ENCODE results near the gene TMEM40.
"Not testable (repeated sequence)": the region's sequence is repeated elsewhere in the genome, so short reads cannot be mapped to it uniquely, and the experiment has no call there.

Gene TMEM40

GRCh38 chr3:12737319-12737718 lies 21.7 kb downstream of the TMEM40 start:
- in situ Hi-C loops (cut with HindIII; ENCODE audit: low pct_unique_long_range_greater_than_20kb, low sequenced_read_pairs), result no loop called here
- no peak for TF ChIP-seq JUND (IDR thresholded peaks at IDR 0.05; ENCODE audit: low read depth)
- no peak for DNase-seq (ENCODE audit: low read depth in 1 of 2, low spot score in 1 of 2)

GRCh38 chr3:12734960-12735359 lies 24.1 kb downstream of the TMEM40 start:
- DNase-seq (ENCODE audit: low read depth in 1 of 2, low spot score in 1 of 2), result no peak
- no peak for TF ChIP-seq JUND (IDR thresholded peaks at IDR 0.05; ENCODE audit: low read depth)
- in situ Hi-C loops (cut with HindIII; ENCODE audit: low pct_unique_long_range_greater_than_20kb, low sequenced_read_pairs), result no loop called here

DNA sequence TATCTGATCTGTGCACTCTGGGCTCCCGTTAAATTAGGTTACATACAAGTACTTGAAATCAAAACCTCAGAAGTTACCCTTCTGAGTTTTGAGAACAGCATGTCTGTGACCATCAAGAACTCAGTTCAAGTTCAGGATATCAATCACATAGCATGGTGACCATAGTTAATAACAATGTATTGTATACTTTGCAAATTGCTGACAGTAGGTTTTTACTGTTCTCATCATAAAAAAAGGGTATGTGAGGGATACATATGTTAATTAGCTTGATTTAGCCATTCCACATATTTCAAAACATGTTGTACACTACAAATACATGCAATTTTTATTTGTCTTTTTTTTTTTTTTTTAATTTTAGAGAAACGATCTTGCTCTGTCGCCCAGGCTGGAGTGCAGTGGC lies 25.5 kb downstream of the TMEM40 start:
- no peak for TF ChIP-seq JUND (IDR thresholded peaks at IDR 0.05; ENCODE audit: low read depth)
- no peak for DNase-seq (ENCODE audit: low read depth in 1 of 2, low spot score in 1 of 2)
- in situ Hi-C loops (cut with HindIII; ENCODE audit: low pct_unique_long_range_greater_than_20kb, low sequenced_read_pairs), result no loop called here

GRCh38 chr3:12730506-12731242 lies 28.4 kb downstream of the TMEM40 start:
- in situ Hi-C loops (cut with HindIII; ENCODE audit: low pct_unique_long_range_greater_than_20kb, low sequenced_read_pairs), result no loop called here
- TF ChIP-seq JUND (IDR thresholded peaks at IDR 0.05; ENCODE audit: low read depth), result no peak
- DNase-seq (ENCODE audit: low read depth in 1 of 2, low spot score in 1 of 2), result no peak

GRCh38 chr3:12729051-12729651 lies 29.9 kb downstream of the TMEM40 start:
- no peak for DNase-seq (ENCODE audit: low read depth in 1 of 2, low spot score in 1 of 2)
- in situ Hi-C loops (cut with HindIII; ENCODE audit: low pct_unique_long_range_greater_than_20kb, low sequenced_read_pairs), result no loop called here
- TF ChIP-seq JUND (IDR thresholded peaks at IDR 0.05; ENCODE audit: low read depth), result no peak

DNA sequence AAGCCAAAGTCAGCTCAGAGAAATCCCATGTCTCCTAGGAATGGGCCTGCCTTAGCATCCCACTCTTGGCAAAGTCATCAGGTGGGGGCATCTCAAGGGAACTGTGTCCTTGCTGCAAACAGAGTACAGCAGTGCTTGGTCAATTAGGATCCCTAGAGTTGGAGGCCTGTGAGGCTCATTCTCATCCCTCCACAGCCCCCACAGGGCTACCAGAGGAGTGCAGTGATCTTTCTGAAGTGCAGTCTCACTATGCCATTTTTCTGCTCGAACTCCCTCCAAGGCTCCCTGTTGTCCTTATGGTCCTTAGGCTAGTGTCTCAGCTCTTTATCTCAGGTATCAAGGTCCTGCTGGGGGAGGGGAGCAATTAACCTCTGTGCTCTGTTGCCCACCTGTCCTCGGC lies 31.1 kb downstream of the TMEM40 start:
- no peak for DNase-seq (ENCODE audit: low read depth in 1 of 2, low spot score in 1 of 2)
- TF ChIP-seq JUND (IDR thresholded peaks at IDR 0.05; ENCODE audit: low read depth), result no peak
- in situ Hi-C loops (cut with HindIII; ENCODE audit: low pct_unique_long_range_greater_than_20kb, low sequenced_read_pairs), result no loop called here

DNA sequence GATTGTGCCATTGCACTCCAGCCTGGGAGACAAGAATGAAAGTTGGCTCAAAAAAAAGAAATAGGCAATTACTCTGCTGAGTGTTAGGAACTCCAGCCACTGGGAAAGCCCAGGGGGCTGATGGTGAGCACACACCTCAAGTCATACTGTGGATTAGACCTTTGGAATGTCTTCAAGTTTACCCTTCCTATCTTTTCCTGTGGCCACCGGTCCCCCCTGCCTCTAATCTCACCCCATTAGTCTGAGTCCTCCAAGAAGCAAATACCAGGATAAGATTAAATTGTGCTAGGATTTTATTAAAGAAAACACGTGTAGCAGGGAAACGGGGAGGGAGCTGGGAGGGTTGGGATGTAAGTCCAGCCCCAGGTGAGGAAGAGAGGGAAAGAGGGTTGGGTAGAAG lies 31.6 kb downstream of the TMEM40 start:
- in situ Hi-C loops (cut with HindIII; ENCODE audit: low pct_unique_long_range_greater_than_20kb, low sequenced_read_pairs), result no loop called here
- no peak for TF ChIP-seq JUND (IDR thresholded peaks at IDR 0.05; ENCODE audit: low read depth)
- no peak for DNase-seq (ENCODE audit: low read depth in 1 of 2, low spot score in 1 of 2)

DNA sequence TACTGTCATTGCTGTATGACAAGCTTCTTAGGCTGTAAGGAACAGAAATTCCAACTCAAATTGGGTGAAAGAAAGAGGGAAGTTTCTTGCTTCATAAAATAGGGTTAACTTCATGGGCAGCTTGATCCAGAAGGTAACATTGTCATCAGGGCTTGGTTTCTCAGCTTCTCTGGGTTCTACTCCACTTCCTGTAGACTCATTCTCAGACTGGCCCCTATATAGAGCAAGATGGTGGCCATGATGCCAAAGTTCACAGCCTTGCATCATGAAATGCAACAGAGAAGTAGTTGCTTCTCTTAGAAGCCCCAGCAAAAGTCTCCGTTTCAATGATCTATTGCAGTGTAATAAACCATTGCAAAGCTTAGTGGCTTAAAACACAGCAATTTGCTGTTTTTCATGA lies 33.6 kb downstream of the TMEM40 start:
- no peak for DNase-seq (ENCODE audit: low read depth in 1 of 2, low spot score in 1 of 2)
- in situ Hi-C loops (cut with HindIII; ENCODE audit: low pct_unique_long_range_greater_than_20kb, low sequenced_read_pairs), result no loop called here
- TF ChIP-seq JUND (IDR thresholded peaks at IDR 0.05; ENCODE audit: low read depth), result no peak

DNA sequence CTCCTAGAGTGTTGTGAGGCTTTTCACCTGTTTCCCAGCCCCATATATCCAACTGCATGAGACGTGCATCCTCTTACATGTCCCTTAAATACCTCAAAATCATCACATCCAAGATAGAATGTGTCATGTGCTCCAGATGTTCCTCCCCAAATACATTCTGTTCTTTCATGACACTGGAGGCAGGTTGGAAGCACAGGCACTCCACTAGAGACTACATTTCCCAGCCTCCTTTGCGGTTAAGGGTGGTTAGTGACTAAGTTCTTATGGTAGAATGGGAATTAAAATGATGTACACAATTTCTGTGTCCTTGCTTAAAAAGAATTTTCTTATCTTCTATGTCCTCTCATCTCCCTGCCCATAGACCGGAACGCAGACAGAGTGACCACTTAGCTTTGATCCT lies 34.3 kb downstream of the TMEM40 start:
- DNase-seq (ENCODE audit: low read depth in 1 of 2, low spot score in 1 of 2), result peak in 1 of 2 experiments; percentile 49
- in situ Hi-C loops (cut with HindIII; ENCODE audit: low pct_unique_long_range_greater_than_20kb, low sequenced_read_pairs), result no loop called here
- no peak for TF ChIP-seq JUND (IDR thresholded peaks at IDR 0.05; ENCODE audit: low read depth)

- DNase-seq (ENCODE audit: low read depth in 1 of 2, low spot score in 1 of 2), result peak in 1 of 2 experiments; percentile 42
- in situ Hi-C loops (cut with HindIII; ENCODE audit: low pct_unique_long_range_greater_than_20kb, low sequenced_read_pairs), result not testable (repeated sequence)
Measured at GRCh38 chr3:12723362-12723761, 35.7 kb downstream of the TMEM40 start.

DNA sequence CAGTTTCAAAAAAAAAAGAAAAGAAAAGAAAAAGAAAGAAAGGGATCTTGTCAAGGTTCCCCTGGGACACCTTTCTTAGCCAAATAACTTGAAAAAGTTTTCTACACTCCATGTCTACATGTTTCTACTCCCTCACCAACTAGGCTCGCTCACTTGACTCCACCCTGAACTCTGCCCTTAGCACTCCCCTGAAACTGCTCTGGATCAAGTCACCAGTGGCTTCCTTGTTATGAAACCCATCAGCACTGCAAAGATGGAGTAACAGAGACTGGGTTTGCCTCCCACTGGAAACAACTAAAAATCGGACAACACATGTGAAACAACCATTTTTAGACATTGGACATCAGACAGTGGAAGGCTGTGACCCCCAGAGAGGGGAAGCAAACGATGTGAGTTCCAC lies 36.8 kb downstream of the TMEM40 start:
- DNase-seq (ENCODE audit: low read depth in 1 of 2, low spot score in 1 of 2), result no peak
- TF ChIP-seq JUND (IDR thresholded peaks at IDR 0.05; ENCODE audit: low read depth), result no peak
- in situ Hi-C loops (cut with HindIII; ENCODE audit: low pct_unique_long_range_greater_than_20kb, low sequenced_read_pairs), result no loop called here

- DNase-seq (ENCODE audit: low read depth in 1 of 2, low spot score in 1 of 2), result peak; percentile 78 to 90
- TF ChIP-seq JUND (IDR thresholded peaks at IDR 0.05; ENCODE audit: low read depth), result no peak
- in situ Hi-C loops (cut with HindIII; ENCODE audit: low pct_unique_long_range_greater_than_20kb, low sequenced_read_pairs), result no loop called here
Measured at GRCh38 chr3:12719984-12720898, 38.8 kb downstream of the TMEM40 start.

- TF ChIP-seq JUND (IDR thresholded peaks at IDR 0.05; ENCODE audit: low read depth), result no peak
- in situ Hi-C loops (cut with HindIII; ENCODE audit: low pct_unique_long_range_greater_than_20kb, low sequenced_read_pairs), result no loop called here
- no peak for DNase-seq (ENCODE audit: low read depth in 1 of 2, low spot score in 1 of 2)
Measured at GRCh38 chr3:12719541-12719940, 39.5 kb downstream of the TMEM40 start.
